Activated CD8-positive, alpha-beta memory T cell treated with anti-CD3 and anti-CD28 coated beads for 24 hours (primary cell): ENCODE measurements around the gene GRK6.
A peak's percentile ranks its signal among the peaks of the same experiment; 100 is the strongest.

Experiments used
- DNase-seq: peaks from one replicate; pipeline ENCODE4 v3.0.0-alpha.2; 2020

GRK6 gene

DNA sequence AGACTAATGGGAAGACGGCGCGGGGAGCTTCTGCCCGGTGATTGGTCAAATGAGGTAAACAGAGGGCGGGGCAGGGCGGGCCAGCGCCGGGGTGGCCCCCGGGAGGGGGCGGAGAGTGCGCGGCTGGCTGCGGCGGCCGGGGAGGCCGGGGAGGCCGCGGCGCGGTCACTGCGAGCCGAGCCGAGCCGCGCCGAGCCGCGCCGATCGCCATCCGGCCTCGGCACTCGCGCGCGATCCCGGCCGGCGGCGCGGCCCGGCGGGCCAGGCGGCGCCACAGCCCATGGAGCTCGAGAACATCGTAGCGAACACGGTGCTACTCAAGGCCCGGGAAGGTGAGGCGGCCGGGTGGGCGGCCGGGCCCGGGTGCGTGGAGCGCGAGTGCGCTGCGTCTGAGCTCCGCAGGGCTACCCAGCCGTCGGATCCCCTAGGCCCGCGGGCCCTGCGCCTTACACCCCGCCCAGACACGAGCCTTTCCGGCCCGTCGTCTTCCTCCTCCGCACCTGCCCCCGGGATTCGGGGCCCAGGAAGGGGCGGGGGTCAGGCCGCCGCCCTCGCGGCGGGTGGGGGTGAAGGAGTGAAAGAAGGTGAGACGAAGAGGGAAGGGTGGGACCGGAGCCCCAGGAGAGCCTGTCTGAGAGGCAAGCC lies at the start of gene GRK6:
TSS of gene GRK6 (plus strand) at position 111 of the 645 bp plus-strand sequence. CDS start at position 281, 170 bp downstream.
- peak; percentile 88 for DNase-seq

DNA sequence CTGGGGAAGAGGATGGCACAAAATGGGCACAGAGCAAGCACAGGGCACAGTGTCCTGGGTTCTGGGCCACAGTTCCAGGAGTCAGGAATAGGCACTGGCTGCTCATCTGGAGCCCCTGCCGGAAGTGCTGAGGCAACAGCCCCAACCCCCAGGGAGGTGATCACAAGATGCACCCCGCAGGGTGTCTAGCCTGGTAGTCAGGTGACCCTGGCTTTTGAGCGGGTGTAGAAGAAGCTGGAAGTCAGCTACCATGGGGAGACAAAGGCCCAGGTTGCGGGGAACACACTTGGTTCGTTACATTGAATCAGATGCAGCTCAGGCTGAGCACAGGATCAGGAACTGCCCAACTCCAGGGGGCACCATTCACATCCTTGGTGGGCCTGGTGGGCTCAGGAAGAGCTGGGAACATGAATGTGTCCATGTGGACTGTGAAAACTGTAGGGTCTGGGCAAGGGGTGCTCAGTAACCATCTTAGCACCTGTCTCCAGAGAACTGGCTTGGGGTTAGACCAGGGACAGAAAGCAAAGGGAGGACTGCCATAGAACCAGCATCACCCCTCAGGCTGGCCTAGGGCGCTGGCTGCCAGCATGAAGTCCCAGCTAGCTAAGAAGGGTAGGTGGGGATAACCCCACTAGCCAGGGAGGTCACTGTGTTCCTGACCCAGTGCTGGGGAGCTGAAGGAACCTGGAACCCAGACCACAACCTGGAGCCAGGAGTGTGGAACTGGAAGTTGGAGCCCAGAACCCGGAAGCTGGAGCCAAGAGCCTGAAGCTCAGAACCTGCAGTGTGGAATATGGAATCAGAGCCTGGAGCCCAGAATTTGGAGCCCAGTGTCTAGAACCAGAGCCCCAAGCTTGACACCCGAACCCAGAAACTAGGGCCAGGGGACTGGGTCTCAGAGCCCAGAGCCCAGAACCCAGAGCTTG lies 48.4 kb upstream of the GRK6 start:
- DNase-seq, result no peak

DNA sequence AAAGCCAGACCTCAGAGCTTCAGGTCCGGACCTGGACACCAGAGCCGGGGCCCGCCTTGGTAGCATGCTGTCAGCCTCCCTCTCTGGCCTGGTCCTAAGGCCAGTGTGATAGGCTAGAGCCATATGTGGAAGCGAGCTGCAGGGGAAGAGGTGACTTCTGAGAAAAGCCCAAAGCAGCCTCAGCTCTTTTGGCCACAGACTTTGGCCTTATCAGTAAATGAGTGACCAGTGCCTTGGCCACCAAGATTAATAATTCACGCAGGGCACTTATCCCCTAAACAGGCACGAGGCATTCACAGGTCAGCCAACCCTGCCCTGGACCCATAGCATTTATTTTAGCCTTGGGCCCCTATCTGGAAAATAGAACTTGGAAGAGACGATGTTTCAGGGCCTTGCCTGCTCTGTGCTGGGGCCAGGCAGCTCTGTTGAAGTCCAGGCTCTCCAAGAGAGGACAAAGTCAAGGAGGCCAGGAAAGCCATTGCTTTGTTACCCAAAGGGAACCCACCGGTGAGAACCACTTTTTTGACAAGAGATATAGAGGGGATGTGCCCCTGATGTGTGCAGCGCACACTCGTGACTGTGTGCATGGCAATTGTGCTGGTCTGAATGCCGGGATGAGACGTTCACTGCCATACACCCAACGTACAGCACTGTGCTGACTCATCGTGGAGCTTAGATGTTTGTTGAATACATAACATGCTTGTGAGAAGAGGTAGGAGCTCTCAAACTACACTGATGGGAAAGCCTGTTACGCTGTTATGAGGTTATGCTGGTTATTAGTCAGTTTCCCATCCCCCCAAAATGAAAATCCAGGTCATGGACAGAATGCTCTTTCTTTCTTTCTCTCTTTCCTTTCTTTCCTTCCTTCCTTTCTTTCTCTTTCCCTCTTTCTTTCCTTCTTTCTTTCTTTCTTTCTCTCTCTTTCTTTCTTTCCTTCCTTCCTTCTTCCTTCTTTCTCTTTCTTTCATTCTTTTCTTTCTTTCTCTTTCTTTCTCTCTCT lies 47.3 kb upstream of the GRK6 start:
- no peak for DNase-seq

DNA sequence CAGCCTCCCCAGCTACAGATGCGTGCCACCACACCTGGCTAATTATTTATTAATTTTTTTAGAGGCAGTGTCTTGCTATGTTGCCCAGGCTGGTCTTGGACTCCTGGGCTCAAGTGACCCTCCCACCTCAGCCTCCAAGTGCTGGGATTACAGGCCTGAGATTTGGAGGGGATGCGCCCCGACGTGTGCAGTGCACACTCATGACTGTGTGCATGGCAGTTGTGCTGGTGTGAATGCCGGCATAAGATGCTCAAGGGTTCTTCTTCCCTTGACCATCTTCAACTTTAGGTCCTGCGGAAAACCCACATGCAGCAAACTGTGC lies 45.7 kb upstream of the GRK6 start:
- no peak for DNase-seq

DNA sequence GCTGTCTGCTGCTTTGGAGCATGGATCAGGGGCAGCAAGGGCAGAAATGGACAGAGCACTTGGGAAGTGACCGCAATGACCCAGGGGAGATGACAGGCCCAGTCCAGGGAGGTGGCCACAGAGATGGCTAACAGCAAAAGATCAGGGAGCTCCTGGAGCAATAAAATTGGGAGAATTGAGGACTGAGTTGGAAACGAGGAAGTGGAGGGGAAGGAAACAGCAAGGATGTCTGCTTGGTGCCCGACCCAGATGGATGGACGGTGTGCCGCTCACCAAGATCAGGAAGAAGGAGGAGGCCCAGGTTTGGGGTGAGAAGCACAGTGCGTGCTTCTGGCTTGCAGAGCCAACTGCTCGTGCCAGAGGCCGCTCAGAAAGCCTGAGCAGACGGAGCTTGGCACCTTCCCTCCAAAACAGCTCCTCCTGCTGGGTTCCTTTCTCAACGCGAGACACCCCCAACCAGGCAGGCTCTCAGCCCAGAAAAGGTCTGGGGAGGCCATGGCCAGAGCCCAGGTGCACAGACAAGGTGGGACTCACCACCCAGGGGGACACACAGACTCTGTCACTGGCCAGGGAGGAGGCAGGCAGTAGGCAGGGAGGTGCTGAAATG lies 44.0 kb upstream of the GRK6 start:
- DNase-seq, result no peak

DNA sequence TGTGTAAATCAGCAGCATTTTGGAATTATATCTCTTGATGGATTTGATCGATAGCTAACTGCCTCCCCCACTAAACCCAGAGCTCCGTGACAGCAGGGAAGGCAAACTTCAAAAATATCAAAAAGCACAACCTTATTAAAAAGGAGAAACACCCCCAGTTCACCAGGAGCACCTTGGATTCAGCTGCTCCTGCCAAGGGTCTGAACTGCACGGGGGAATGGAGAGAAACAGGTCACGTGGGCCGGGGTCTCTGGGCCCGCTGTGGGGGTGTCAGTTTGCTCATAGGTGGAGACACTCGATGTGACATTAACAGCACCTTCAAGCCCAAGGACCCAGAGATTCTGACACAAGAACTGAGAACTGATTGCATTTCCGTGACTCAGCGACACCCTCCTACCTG lies 43.3 kb upstream of the GRK6 start:
- DNase-seq, result no peak

DNA sequence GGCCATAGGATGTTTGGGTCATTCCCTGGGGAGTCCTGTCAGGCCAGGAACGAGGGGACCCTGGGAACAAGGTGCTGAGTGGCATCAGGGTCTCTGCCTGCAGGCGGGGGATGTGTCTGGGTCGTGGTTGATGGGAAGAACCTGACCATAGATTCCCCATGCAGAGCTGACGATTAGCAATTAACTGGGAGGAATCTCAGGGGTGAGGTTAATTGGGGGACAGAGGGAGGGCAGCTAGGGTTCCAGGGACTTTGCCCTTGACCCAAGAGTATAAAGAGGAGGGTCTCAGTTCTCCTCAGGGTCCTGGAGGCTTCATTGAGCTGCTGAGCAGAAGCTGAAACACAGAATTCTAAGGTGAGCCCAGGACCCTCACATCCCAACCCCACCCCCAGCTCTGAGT lies 42.3 kb upstream of the GRK6 start, which contains the start of gene SLC34A1:
TSS of gene SLC34A1 (plus strand) at position 301 of the 400 bp plus-strand sequence. CDS start 1,308 bp downstream, outside the sequence.
- DNase-seq, result no peak

DNA sequence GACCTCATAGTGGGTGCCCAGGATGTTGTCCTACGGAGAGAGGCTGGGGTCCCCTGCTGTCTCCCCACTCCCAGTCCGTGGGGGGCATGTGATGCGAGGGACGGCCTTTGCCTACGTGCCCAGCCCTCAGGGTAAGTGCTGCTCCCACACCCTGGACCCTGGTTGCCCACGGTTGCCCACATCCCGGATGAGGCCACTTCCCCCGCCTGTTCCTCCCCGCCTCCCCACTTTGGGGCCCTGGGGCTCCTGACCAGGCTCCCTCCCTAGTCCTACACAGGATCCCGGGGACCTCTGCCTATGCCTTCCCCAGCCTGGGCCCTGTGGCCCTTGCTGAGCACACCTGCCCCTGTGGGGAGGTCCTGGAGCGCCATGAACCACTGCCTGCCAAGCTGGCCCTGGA lies 40.8 kb upstream of the GRK6 start:
- DNase-seq, result no peak

DNA sequence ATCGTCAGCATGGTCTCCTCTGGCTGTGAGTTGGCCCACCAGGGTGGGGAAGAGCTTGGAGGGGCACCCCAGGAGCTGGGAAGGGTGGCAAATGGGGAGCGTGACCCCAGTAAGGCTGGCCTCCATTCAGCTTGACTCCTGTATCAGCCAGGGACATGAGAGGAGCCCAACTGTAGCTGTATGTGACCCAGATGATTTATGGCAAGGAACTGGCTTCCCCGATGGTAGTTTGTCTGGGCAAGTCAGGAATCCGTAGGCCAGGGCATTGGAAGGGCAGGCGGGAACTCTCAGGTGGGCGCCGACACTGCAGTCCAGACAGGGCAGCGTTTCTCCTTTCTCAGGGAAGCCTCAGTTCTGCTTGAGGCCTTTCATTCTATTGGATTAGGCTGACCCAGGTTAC lies 39.9 kb upstream of the GRK6 start:
- DNase-seq, result no peak

DNA sequence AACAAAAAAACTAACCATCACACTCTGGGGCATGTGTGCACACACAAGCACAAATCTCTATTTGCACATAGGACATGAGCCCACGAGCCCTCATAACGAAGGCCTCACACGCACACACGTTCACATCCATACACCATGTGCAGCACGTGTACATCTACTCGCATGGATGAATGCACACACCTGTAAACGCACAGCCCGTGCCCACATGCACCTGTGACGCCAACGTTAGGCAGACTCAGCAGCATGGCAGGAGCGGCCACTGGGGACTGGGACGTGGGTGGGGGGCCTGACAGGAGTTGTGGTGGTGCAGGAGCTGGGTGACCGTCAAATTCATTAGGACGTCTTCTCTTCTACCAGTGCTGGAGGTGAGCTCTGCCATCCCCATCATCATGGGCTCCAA lies 39.1 kb upstream of the GRK6 start:
- DNase-seq, result no peak

DNA sequence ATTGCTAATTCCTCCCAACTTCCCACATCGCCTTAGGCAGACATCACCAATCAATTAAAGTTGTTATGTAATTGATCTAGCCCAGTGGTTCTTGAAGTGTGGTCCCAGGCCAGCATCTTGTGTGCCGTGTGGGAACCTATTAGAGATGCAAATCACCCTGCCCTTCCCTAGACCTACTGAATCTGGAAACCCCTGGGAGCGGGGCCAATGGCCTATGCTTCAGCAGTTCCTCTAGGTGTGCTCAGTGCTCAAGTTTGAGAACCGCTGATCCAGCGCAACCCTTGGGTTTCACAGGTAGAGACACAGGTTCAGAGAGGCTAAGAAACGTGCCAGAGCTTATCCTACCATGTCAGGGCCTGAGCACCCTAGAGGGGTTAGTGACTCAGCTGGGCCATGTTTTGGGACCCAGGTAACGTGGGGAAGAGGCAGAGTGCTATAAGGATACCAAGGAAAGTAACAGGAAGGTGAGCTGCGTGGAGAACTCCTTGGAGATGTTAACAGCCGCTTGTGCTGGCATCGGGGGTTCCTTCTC lies 37.9 kb upstream of the GRK6 start:
- no peak for DNase-seq

DNA sequence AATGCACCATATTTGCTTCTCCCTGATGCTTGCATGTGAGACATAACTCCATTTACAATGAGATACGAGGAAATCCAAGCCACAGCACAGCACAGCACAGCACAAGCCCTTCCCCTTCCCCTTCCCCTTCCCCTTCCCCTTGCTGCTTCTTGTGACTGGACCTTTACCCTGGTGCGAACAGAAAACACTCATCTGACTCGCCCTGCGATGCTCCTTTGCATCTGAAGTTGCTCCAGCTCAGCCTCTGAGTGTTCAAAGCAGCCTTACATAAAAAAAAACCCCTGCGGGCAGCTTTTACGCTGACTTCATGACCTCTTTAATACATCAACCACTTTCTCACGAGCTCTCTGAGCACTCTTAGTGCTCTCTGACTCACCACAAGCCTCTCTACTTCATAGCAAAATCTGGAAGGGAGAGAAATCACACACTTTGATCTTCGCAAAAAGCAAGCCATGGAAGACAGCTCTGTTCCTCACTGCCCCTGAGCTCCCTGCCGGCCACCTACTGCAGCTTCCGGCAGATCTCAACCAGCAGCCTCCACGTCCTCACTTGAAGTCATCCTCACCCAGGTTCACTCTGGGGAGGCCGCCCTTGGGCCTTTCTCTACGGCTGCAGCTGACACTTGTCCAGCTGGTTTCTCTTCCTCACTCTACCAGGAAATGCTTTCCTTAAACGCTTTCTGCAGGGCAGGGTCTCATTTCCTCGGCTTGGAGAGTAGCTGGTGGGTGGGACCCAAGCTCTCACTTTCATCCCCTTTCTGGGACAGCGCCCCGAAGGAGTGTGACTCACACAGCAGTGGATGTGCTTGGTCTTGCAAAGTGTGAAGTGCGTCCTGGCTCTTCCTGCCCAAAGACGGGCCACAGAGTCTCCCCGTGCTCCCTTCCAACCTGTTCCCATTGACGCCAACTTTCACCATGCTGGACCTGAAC lies 37.0 kb upstream of the GRK6 start:
- peak; percentile 72 for DNase-seq

DNA sequence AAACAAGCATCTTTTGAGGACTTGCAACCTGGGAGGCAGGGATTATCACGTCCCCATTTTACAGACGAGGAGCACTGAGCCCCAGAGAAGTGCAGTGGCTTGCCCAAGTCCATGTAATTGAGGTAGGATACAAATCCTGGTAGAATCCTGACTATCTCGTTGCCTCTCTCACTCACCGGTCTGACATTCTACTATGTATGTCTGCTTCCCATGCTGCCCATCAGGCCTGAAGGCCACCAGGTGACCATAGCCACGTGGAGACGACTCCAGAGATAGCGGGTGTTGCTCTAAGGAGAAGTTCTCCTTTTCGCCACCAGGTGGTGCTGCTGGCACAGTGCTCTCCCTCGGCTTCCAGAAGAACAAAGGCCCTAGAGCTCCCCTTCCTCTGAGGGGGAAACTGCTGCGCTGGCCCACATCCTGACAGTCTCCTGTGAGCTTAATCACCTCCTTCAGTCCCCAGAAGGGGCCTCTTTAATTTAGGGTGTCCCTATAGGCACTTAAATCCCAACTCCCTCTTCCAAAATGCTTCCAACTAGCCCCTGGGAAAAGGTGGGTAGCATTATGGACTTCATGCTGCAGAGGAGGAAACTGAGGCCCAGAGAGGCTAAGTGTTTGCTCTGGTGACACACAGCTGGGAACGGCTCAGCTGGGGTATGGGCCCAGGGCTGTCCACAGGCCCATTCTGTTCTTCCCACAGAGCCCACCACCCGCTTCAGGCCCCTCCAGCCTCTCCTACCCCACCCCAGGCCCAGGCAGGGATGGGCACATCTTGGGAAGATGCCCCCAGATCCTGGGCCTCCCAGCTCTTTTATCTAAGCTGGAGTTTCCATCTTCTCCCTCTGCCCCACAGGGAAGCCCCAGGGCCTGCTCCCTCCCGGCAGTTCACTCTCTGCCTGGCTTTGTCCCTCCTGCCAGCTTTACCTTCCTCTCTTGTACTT lies 35.8 kb upstream of the GRK6 start:
- DNase-seq, result peak; percentile 94

DNA sequence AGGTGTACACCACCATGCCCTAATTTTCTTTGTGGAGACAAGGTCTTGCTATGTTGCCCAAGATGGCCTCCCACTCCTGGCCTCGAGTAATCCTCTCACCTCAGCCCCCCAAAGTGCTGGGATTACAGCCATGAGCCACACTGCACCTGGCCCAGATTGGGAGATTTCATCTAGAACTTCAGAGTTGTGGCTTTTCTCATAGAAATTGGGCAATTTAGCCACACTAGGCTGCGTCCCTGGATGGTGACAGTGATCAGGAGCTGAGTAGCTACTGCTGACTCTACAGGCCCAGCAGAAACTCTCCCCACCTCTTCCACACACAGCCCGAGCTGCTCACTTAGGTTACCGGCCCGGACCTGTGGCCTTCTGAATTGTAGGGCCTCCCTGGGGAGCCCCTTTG lies 33.7 kb upstream of the GRK6 start:
- DNase-seq, result no peak

DNA sequence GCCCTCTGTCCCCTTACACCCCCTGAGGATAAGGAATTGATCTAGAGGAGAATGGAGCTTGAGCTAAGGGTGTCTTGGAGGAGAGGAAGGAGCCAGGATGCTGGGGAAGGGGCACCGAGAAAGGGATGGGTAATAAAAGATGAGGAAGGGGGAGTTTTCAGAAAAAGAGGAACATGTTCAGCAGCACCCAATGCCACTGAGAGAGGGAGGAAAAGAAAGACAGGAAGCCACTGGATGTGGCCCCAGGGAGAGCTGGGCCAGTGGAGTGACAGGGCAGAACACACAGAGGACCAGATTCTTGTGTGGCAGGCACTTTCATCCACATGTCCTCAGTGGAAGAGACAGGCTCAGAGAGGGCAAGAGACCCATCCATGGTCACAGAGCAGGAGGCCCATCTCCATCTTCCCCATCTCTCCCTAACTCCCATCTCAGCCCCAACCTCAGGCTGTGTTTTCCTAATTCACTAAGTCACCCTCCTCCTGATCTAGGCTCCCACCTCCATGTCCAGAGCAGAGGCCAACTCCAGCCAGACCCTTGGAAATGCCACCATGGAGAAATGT lies 33.2 kb upstream of the GRK6 start:
- no peak for DNase-seq

DNA sequence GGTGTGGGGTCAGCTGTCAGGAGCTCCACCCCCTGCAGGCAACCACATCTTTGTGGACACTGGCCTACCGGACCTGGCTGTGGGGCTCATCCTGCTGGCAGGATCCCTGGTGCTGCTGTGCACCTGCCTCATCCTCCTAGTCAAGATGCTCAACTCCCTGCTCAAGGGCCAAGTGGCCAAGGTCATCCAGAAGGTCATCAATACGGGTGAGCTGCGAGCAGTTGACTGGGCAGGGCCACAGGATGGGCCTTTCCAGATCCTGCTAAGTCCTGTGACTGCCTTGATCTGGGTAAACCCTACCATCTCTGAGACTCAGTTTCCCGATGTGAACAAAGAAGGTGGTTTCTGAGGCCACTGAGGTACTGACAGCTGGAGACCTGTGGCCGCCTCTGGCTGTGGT lies 32.5 kb upstream of the GRK6 start:
- DNase-seq, result no peak

DNA sequence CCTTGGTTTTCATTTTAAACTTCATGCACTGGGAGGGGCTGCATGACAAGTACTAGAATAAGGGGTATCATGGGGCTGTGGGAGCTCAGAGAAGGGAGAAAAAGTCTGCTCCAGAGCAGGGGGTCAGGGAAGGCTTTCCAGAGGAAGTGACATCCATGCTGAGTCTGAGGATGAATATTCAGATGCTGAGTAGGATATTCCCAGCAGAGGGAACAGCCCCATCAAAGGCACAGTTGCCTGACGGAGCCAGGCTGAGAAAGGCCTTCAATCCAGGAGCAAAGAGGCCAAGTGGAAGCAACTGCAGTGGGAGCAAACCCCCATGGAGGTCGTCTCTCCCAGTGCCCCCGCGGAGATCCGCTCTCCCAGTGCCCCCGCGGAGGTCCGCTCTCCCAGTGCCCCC lies 30.4 kb upstream of the GRK6 start:
- DNase-seq, result no peak

DNA sequence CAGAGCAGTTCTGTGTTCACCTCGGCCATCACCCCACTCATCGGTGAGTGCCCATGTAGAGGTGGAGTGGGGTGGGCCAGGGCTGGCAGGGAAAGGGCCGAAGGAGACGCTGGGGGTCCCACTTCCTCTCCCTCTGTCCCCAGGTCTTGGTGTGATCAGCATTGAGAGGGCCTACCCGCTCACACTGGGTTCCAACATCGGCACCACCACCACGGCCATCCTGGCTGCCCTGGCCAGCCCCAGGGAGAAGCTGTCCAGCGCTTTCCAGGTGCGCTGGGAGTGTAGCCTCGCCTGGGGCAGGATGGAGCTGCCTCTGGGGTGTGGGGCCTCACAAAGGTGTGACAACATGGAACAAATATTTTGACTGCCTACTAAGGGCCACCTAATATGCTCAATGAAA lies 29.7 kb upstream of the GRK6 start:
- no peak for DNase-seq

DNA sequence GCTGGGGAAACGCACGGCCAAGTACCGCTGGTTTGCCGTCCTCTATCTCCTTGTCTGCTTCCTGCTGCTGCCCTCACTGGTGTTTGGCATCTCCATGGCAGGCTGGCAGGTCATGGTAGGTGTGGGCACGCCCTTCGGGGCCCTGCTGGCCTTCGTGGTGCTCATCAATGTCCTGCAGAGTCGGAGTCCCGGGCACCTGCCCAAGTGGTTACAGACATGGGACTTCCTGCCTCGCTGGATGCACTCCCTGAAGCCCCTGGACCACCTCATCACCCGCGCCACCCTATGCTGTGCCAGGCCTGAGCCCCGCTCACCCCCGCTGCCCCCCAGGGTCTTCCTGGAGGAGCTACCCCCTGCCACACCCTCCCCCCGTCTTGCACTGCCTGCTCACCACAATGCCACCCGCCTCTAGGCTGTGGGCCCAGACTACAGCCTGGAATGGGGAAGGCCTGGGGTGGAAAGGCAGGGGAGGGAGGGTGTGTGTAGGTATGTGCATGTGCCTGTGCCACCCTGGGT lies 28.5 kb upstream of the GRK6 start:
- no peak for DNase-seq
